ENCODE data around the gene PAX6. TPM values are rescaled to one million over a fixed set of nuclear protein-coding genes. Genes with fewer than 3 reads are reported as not detected.

The PAX6 gene
- polyA plus RNA-seq, 2 of the 4 experiments (the other 2 are of a cell fraction): 1.8 to 2.0 TPM

GRCh38 chr11:31819621-31820437 lies 8.7 kb upstream of the PAX6 start (continued):
- TF ChIP-seq ATOH8 (CRISPR knock-in tag; IDR thresholded peaks at IDR 0.05; ENCODE audit: low read depth) (no peak), MAX (IDR thresholded peaks at IDR 0.05) (no peak), MAZ (IDR thresholded peaks at IDR 0.05; ENCODE audit: borderline replicate concordance, low read depth, low read length) (no peak)

GRCh38 chr11:31818874-31819331 lies 7.8 kb upstream of the PAX6 start:
- H3K9me3 ChIP-seq: no peaks in the 10 kb centered on the region
- no peak overlapping the region for H3K27ac ChIP-seq
- ChIA-PET POLR2A (no interaction called here), CTCF (interaction anchor here (1.1 to 1.4 kb wide), 2 partner anchors 53 to 357 kb away, joined by 3 to 4 read pairs; no protein-coding TSS in a partner anchor)
- WGBS (ENCODE audit: missing lambda C conversion rate): 86% methylated on average over 21 of the region's 26 CpGs
- H3K4me2 ChIP-seq: no peak overlapping the region
- ATAC-seq (no peak), DNase-seq (ENCODE audit: low read depth in 1 of 2, low spot score in 1 of 2) (no peak), FAIRE-seq (no peak)
- H3K4me1 ChIP-seq: no peaks in the 10 kb centered on the region
- TF ChIP-seq JUN (IDR thresholded peaks at IDR 0.05) (no peak), MAX (IDR thresholded peaks at IDR 0.05) (no peak), RARB (CRISPR knock-in tag; IDR thresholded peaks at IDR 0.05) (no peak), SMC3 (IDR thresholded peaks at IDR 0.05) (no peak), HES2 (IDR thresholded peaks at IDR 0.05) (no peak), ZFP36 (IDR thresholded peaks at IDR 0.05; ENCODE audit: borderline replicate concordance, partially characterized antibody) (no peak), FOSB (CRISPR knock-in tag; IDR thresholded peaks at IDR 0.05) (no peak), EP300 (IDR thresholded peaks at IDR 0.05) (no peak), CEBPB (IDR thresholded peaks at IDR 0.05) (no peak), RCOR1 (IDR thresholded peaks at IDR 0.05; ENCODE audit: low read depth, low read length) (no peak), TFCP2L1 (CRISPR knock-in tag; IDR thresholded peaks at IDR 0.05) (no peak), HOXA7 (CRISPR knock-in tag; IDR thresholded peaks at IDR 0.05) (no peak), HOXB5 (CRISPR knock-in tag; IDR thresholded peaks at IDR 0.05) (no peak), RAD21 (conservative IDR thresholded peaks at IDR 0.05 in 1 of 2, IDR thresholded peaks at IDR 0.05 in 1 of 2) (no peak), ZNF302 (CRISPR knock-in tag; IDR thresholded peaks at IDR 0.05) (no peak), ATOH8 (CRISPR knock-in tag; IDR thresholded peaks at IDR 0.05; ENCODE audit: low read depth) (no peak), BHLHE40 (IDR thresholded peaks at IDR 0.05; ENCODE audit: low read depth, low read length) (no peak)
- TF ChIP-seq, protein P1, sequence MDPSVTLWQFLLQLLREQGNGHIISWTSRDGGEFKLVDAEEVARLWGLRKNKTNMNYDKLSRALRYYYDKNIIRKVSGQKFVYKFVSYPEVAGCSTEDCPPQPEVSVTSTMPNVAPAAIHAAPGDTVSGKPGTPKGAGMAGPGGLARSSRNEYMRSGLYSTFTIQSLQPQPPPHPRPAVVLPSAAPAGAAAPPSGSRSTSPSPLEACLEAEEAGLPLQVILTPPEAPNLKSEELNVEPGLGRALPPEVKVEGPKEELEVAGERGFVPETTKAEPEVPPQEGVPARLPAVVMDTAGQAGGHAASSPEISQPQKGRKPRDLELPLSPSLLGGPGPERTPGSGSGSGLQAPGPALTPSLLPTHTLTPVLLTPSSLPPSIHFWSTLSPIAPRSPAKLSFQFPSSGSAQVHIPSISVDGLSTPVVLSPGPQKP (IDR thresholded peaks at IDR 0.05; ENCODE audit: low read depth, low read length): no peak
- H3K4me3 ChIP-seq: no peak overlapping the region

- 81% methylated on average over 9 of the region's 9 CpGs for WGBS (ENCODE audit: missing lambda C conversion rate)
- no peaks in the 10 kb centered on the region for H3K4me1 ChIP-seq
- no peak overlapping the region for H3K4me3 ChIP-seq
- FAIRE-seq (no peak), DNase-seq (ENCODE audit: low read depth in 1 of 2, low spot score in 1 of 2) (no peak), ATAC-seq (no peak)
- no peak overlapping the region for H3K27ac ChIP-seq
- H3K9me3 ChIP-seq: no peaks in the 10 kb centered on the region
- ChIA-PET CTCF (interaction anchor here (1.1 kb wide), 1 partner anchor 53 kb away, joined by 4 read pairs; no protein-coding TSS in a partner anchor), POLR2A (no interaction called here)
- no peak overlapping the region for H3K4me2 ChIP-seq
- TF ChIP-seq NPAS2 (CRISPR knock-in tag; IDR thresholded peaks at IDR 0.05; ENCODE audit: borderline replicate concordance) (no peak), BCL3 (IDR thresholded peaks at IDR 0.05) (no peak), HOXA7 (CRISPR knock-in tag; IDR thresholded peaks at IDR 0.05) (no peak), ZFP36 (IDR thresholded peaks at IDR 0.05; ENCODE audit: borderline replicate concordance, partially characterized antibody) (no peak), FOSL2 (IDR thresholded peaks at IDR 0.05) (no peak), FOSL2 (CRISPR knock-in tag; IDR thresholded peaks at IDR 0.05) (no peak), FOXS1 (CRISPR knock-in tag; IDR thresholded peaks at IDR 0.05) (no peak), CBX2 (IDR thresholded peaks at IDR 0.05; ENCODE audit: borderline replicate concordance, low read depth) (no peak), ZNF302 (CRISPR knock-in tag; IDR thresholded peaks at IDR 0.05) (no peak), RCOR1 (IDR thresholded peaks at IDR 0.05; ENCODE audit: low read depth, low read length) (no peak), JUNB (IDR thresholded peaks at IDR 0.05) (no peak), MAFK (IDR thresholded peaks at IDR 0.05; ENCODE audit: partially characterized antibody) (no peak), ZC3H11A (IDR thresholded peaks at IDR 0.05) (no peak), RFX5 (IDR thresholded peaks at IDR 0.05) (no peak), MAZ (IDR thresholded peaks at IDR 0.05; ENCODE audit: borderline replicate concordance, low read depth, low read length) (no peak)
- TF ChIP-seq, protein P2, sequence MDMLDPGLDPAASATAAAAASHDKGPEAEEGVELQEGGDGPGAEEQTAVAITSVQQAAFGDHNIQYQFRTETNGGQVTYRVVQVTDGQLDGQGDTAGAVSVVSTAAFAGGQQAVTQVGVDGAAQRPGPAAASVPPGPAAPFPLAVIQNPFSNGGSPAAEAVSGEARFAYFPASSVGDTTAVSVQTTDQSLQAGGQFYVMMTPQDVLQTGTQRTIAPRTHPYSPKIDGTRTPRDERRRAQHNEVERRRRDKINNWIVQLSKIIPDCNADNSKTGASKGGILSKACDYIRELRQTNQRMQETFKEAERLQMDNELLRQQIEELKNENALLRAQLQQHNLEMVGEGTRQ (IDR thresholded peaks at IDR 0.05): no peak
These were observed 7.3 kb upstream of the PAX6 start for GRCh38 chr11:31818425-31818755.
